HEK293 (cell line): Measurements from ENCODE around the gene NT5C2.
"Not testable (repeated sequence)": the region's sequence is repeated elsewhere in the genome, so short reads cannot be mapped to it uniquely, and the experiment has no call there.

Source experiments
- CTCF ChIA-PET: fragments of 350-600 bp; formaldehyde crosslinking; extraction: SDS; loops from one replicate; lab custom pipeline; 2021; ENCODE audit warnings: antibody characterized with exemption; lab: Yijun Ruan, JAX
- POLR2A ChIA-PET: fragments of 300-600 bp; formaldehyde crosslinking; extraction: SDS; loops from one replicate; lab custom pipeline; 2020; ENCODE audit warnings: antibody characterized with exemption, inconsistent platforms; lab: Yijun Ruan, JAX
- H3K27ac ChIP-seq: fragments of 200-500 bp; sonication (Bioruptor generic); 2 replicates; pipeline ENCODE4 v1.5.1; 2014; ENCODE audit warnings: low read depth, low read length, control low read depth, inconsistent platforms; ENCODE audit errors: extremely low read depth
- H3K36me3 ChIP-seq, 2 experiments: fragments of 200-500 bp in 1 of 2; sonication (Bioruptor generic) in 1 of 2; 1 replicate in 1 of 2; 2 replicates in 1 of 2; pipeline ENCODE4 v1.5.1; 2014 to 2017; ENCODE audit warnings: inconsistent platforms in 2 of 2, low read length in 2 of 2; ENCODE audit not compliant: control insufficient read depth in 2 of 2, insufficient read depth in 1 of 2
- H3K4me1 ChIP-seq: fragments of 200-500 bp; sonication (Bioruptor generic); 2 replicates; pipeline ENCODE4 v1.5.1; 2014; ENCODE audit warnings: mild to moderate bottlenecking, low read length, inconsistent platforms; ENCODE audit not compliant: control insufficient read depth, insufficient read depth
- H3K4me3 ChIP-seq: 2 replicates; pipeline ENCODE4 v1.5.1; 2011; ENCODE audit warnings: low read depth, mild to moderate bottlenecking, control low read depth, low read length, moderate library complexity
- H3K9me3 ChIP-seq: fragments of 200-500 bp; sonication (Bioruptor generic); 2 replicates; pipeline ENCODE4 v1.5.1; 2014; ENCODE audit warnings: low read depth, low read length, inconsistent platforms; ENCODE audit not compliant: control insufficient read depth, insufficient read depth
- ELK4 ChIP-seq: IDR thresholded peaks from 2 replicates; pipeline ENCODE4 v1.6.1; 2011; ENCODE audit warnings: mild to moderate bottlenecking, low read depth, low read length, borderline replicate concordance
- GLIS2 ChIP-seq: fragments of 450-650 bp; formaldehyde crosslinking; IDR thresholded peaks from 2 replicates; pipeline ENCODE4 v1.5.1; 2016; ENCODE audit warnings: missing biosample characterization, missing genetic modification characterization
- OSR2 ChIP-seq: fragments of 450-650 bp; formaldehyde crosslinking; IDR thresholded peaks from 2 replicates; pipeline ENCODE4 v1.5.1; 2016; ENCODE audit warnings: missing biosample characterization, missing genetic modification characterization
- PRDM1 ChIP-seq: fragments of 450-650 bp; formaldehyde crosslinking; IDR thresholded peaks from 2 replicates; pipeline ENCODE4; 2016; ENCODE audit warnings: missing biosample characterization, missing genetic modification characterization
- SCRT2 ChIP-seq: fragments of 450-650 bp; formaldehyde crosslinking; IDR thresholded peaks from 2 replicates; pipeline ENCODE4 v1.5.1; 2016; ENCODE audit warnings: missing biosample characterization, missing genetic modification characterization
- WT1 ChIP-seq: fragments of 450-650 bp; formaldehyde crosslinking; IDR thresholded peaks from 2 replicates; pipeline ENCODE4 v1.5.1; 2016; ENCODE audit warnings: missing biosample characterization, missing genetic modification characterization
- YY2 ChIP-seq: fragments of 450-650 bp; formaldehyde crosslinking; IDR thresholded peaks from 2 replicates; pipeline ENCODE4 v1.5.1; 2016; ENCODE audit warnings: missing biosample characterization, missing genetic modification characterization
- ZNF133 ChIP-seq: fragments of 450-650 bp; formaldehyde crosslinking; IDR thresholded peaks from 2 replicates; pipeline ENCODE4 v1.5.1; 2016; ENCODE audit warnings: missing biosample characterization, missing genetic modification characterization
- ZNF214 ChIP-seq: fragments of 450-650 bp; formaldehyde crosslinking; IDR thresholded peaks from 2 replicates; pipeline ENCODE4 v1.5.1; 2017; ENCODE audit warnings: missing biosample characterization, mild to moderate bottlenecking, missing genetic modification characterization, borderline replicate concordance
- ZNF24 ChIP-seq: fragments of 450-650 bp; formaldehyde crosslinking; IDR thresholded peaks from 2 replicates; pipeline ENCODE4 v1.5.1; 2016; ENCODE audit warnings: missing biosample characterization, missing genetic modification characterization
- ZNF335 ChIP-seq: fragments of 450-650 bp; formaldehyde crosslinking; conservative IDR thresholded peaks from 2 replicates; pipeline ENCODE4 v1.5.1; 2016; ENCODE audit warnings: missing biosample characterization, missing genetic modification characterization
- ZNF362 ChIP-seq: fragments of 450-650 bp; formaldehyde crosslinking; IDR thresholded peaks from 2 replicates; pipeline ENCODE4 v1.5.1; 2016; ENCODE audit warnings: missing biosample characterization, missing genetic modification characterization
- ZNF366 ChIP-seq: fragments of 450-650 bp; formaldehyde crosslinking; conservative IDR thresholded peaks from 2 replicates; pipeline ENCODE4 v1.5.1; 2016; ENCODE audit warnings: missing biosample characterization, missing genetic modification characterization
- ZNF404 ChIP-seq: fragments of 450-650 bp; formaldehyde crosslinking; IDR thresholded peaks from 2 replicates; pipeline ENCODE4 v1.5.1; 2017; ENCODE audit warnings: missing biosample characterization, missing genetic modification characterization
- ZNF610 ChIP-seq: fragments of 450-650 bp; formaldehyde crosslinking; IDR thresholded peaks from 2 replicates; pipeline ENCODE4 v1.5.1; 2016; ENCODE audit warnings: missing biosample characterization, missing genetic modification characterization, borderline replicate concordance
- ZNF639 ChIP-seq: fragments of 450-650 bp; formaldehyde crosslinking; IDR thresholded peaks from 2 replicates; pipeline ENCODE4 v1.5.1; 2016; ENCODE audit warnings: missing biosample characterization, missing genetic modification characterization
- ZNF837 ChIP-seq: fragments of 450-650 bp; formaldehyde crosslinking; IDR thresholded peaks from 2 replicates; pipeline ENCODE4 v1.5.1; 2016; ENCODE audit warnings: missing biosample characterization, missing genetic modification characterization
- ZSCAN30 ChIP-seq: fragments of 450-650 bp; IDR thresholded peaks from 2 replicates; pipeline ENCODE4 v1.5.1; 2018; ENCODE audit warnings: missing biosample characterization, mild to moderate bottlenecking, missing genetic modification characterization, moderate library complexity
- TF ChIP-seq, protein P1 (sequence below): fragments of 450-650 bp; formaldehyde crosslinking; IDR thresholded peaks from 2 replicates; pipeline ENCODE4 v1.5.1; 2016; ENCODE audit warnings: missing biosample characterization, missing genetic modification characterization
- TF ChIP-seq, protein P2 (sequence below): fragments of 450-650 bp; formaldehyde crosslinking; IDR thresholded peaks from 2 replicates; pipeline ENCODE4 v1.5.1; 2016; ENCODE audit warnings: missing biosample characterization, missing genetic modification characterization

The NT5C2 gene

DNA sequence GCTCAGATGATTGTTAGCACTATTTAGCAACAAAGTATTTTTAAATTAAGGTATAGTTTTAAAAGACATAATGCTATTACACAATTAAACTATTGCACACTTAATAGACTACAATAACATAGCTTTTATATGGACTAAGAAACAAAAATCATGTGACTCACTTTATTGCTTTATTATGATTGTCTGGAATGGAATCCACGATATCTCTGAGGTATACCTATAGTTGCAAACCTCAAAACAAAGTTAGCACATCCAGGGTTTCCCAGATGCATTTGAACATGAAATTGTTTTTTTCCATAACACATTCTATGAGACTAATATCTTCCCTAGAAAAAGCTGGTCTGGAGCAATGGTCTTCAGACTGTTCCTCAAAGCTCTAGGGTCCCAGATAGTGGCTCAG is 34.3 kb upstream of the NT5C2 start:
- Histone ChIP-seq H3K27ac (no peak overlapping the region), H3K4me3 (no peak overlapping the region), H3K4me1 (no peaks in the 10 kb centered on the region), H3K9me3 (no peaks in the 10 kb centered on the region), H3K36me3 (no peaks in the 10 kb centered on the region)
- CTCF ChIA-PET: interaction anchor here (0.6 to 2.5 kb wide), 6 partner anchors 17 to 750 kb away, joined by 3 to 8 read pairs (median 4); no protein-coding TSS in a partner anchor
- TF ChIP-seq ELK4 (no peak), OSR2 (tag by site-specific recombination) (no peak), ZNF366 (tag by site-specific recombination) (no peak), ZNF610 (no peak), YY2 (no peak), ZNF335 (tag by site-specific recombination) (no peak), ZNF24 (tag by site-specific recombination) (no peak), ZSCAN30 (tag by site-specific recombination) (no peak), GLIS2 (no peak), ZNF362 (tag by site-specific recombination) (no peak), SCRT2 (tag by site-specific recombination) (no peak), WT1 (tag by site-specific recombination) (no peak), ZNF214 (tag by site-specific recombination) (no peak), PRDM1 (no peak), ZNF837 (tag by site-specific recombination) (no peak), ZNF133 (tag by site-specific recombination) (no peak), ZNF404 (tag by site-specific recombination) (no peak)
- TF ChIP-seq, protein P1, sequence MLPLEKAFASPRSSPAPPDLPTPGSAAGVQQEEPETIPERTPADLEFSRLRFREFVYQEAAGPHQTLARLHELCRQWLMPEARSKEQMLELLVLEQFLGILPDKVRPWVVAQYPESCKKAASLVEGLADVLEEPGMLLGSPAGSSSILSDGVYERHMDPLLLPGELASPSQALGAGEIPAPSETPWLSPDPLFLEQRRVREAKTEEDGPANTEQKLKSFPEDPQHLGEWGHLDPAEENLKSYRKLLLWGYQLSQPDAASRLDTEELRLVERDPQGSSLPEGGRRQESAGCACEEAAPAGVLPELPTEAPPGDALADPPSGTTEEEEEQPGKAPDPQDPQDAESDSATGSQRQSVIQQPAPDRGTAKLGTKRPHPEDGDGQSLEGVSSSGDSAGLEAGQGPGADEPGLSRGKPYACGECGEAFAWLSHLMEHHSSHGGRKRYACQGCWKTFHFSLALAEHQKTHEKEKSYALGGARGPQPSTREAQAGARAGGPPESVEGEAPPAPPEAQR (tag by site-specific recombination): no peak
- TF ChIP-seq, all 188 proteins: peak for 0
- POLR2A ChIA-PET: interaction anchor here (0.9 to 2.5 kb wide), 2 partner anchors 34 to 50 kb away, joined by 3 to 8 read pairs; partner anchors contain the start of gene NT5C2

DNA sequence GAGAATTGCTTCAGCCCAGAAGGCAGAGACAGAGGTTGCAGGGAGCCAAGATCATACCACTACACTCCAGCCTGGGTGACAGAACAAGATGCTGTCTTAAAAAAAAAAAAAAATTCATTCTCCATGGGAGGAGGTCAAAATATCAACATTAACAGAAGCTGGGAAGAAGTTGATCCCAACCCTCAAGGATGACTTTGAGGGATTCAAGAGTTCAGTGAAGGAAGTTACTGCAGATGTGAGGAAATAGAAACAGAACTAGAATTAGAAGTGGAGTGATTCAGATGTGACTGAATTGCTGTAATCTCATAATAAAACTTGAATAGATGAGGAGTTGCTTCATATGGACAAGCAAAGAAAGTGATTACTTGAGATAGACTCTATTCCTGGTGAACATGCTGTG is 32.9 kb upstream of the NT5C2 start:
- no peaks in the 10 kb centered on the region for H3K36me3 ChIP-seq
- CTCF ChIA-PET: no interaction called here
- POLR2A ChIA-PET: no interaction called here
- no peak overlapping the region for H3K27ac ChIP-seq
- no peaks in the 10 kb centered on the region for H3K4me1 ChIP-seq
- TF ChIP-seq, protein P2, sequence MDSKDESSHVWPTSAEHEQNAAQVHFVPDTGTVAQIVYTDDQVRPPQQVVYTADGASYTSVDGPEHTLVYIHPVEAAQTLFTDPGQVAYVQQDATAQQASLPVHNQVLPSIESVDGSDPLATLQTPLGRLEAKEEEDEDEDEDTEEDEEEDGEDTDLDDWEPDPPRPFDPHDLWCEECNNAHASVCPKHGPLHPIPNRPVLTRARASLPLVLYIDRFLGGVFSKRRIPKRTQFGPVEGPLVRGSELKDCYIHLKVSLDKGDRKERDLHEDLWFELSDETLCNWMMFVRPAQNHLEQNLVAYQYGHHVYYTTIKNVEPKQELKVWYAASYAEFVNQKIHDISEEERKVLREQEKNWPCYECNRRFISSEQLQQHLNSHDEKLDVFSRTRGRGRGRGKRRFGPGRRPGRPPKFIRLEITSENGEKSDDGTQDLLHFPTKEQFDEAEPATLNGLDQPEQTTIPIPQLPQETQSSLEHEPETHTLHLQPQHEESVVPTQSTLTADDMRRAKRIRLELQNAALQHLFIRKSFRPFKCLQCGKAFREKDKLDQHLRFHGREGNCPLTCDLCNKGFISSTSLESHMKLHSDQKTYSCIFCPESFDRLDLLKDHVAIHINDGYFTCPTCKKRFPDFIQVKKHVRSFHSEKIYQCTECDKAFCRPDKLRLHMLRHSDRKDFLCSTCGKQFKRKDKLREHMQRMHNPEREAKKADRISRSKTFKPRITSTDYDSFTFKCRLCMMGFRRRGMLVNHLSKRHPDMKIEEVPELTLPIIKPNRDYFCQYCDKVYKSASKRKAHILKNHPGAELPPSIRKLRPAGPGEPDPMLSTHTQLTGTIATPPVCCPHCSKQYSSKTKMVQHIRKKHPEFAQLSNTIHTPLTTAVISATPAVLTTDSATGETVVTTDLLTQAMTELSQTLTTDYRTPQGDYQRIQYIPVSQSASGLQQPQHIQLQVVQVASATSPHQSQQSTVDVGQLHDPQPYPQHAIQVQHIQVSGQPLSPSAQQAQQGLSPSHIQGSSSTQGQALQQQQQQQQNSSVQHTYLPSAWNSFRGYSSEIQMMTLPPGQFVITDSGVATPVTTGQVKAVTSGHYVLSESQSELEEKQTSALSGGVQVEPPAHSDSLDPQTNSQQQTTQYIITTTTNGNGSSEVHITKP (tag by site-specific recombination): 0 out of 2 replicates have a peak, but pooled peaks have one; percentile 19
- no peak for TF ChIP-seq ZNF639 (tag by site-specific recombination)
- no peak overlapping the region for H3K4me3 ChIP-seq
- H3K9me3 ChIP-seq: no peaks in the 10 kb centered on the region

- CTCF ChIA-PET, POLR2A ChIA-PET, H3K4me1 ChIP-seq, H3K27ac ChIP-seq, H3K9me3 ChIP-seq, H3K4me3 ChIP-seq, H3K36me3 ChIP-seq: not testable (repeated sequence)
These were observed 31.6 kb upstream of the NT5C2 start for GRCh38 chr10:103224721-103225120.
